Esophagus squamous epithelium (tissue), 5 donors: ENCODE data around the gene SPTLC1. TPM values are rescaled to one million over a fixed set of nuclear protein-coding genes. Genes with fewer than 3 reads are reported as not detected.
A peak's percentile ranks its signal among the peaks of the same experiment; 100 is the strongest.
"Not testable (repeated sequence)": the region's sequence is repeated elsewhere in the genome, so short reads cannot be mapped to it uniquely, and the experiment has no call there.

Experiments used
- DNase-seq: peaks from one replicate; lab custom pipeline; 2025; lab: John Stamatoyannopoulos, UW
- H3K27ac ChIP-seq, 4 donors: fragments of 200-600 bp; sonication (generic); one replicate each; pipeline ENCODE4 v1.5.1; 2016 to 2019; ENCODE audit warnings: mild to moderate bottlenecking in 1 of 4
- H3K27me3 ChIP-seq, 4 donors: fragments of 200-600 bp; sonication (generic); 1 replicate in 3 of 4; 2 replicates in 1 of 4; pipeline versions ENCODE4 v1.5.1 to v1.6.0; 2017 to 2021; ENCODE audit warnings: antibody characterized with exemption in 1 of 4
- H3K36me3 ChIP-seq, 3 donors: fragments of 200-600 bp; sonication (generic); one replicate each; pipeline ENCODE4 v1.5.1; 2016 to 2019
- H3K4me1 ChIP-seq, 3 donors: fragments of 200-600 bp; sonication (generic); one replicate each; pipeline ENCODE4 v1.5.1; 2017 to 2019
- H3K4me3 ChIP-seq, 4 donors: fragments of 200-600 bp; sonication (generic); 1 replicate in 3 of 4; 2 replicates in 1 of 4; pipeline ENCODE4 v1.5.1; 2016 to 2019; ENCODE audit warnings: mild to moderate bottlenecking in 2 of 4, moderate library complexity in 1 of 4
- H3K9me3 ChIP-seq, 3 donors: fragments of 200-600 bp; sonication (generic); one replicate each; pipeline ENCODE4 v1.5.1; 2016 to 2019
- POLR2A ChIP-seq, 4 donors: fragments of 450-650 bp; IDR thresholded peaks; one replicate each; pipeline ENCODE4 v1.6.1; 2017; ENCODE audit warnings: antibody characterized with exemption in 4 of 4, mild to moderate bottlenecking in 4 of 4, moderate library complexity in 3 of 4
- WGBS, 2 donors: methylation state at CpG; one replicate each; pipeline ENCODE4 v1.1.5; 2018; 5-methylcytosine and 5-hydroxymethylcytosine counted together
- intact Hi-C: fragments of 100-400 bp; cut with DNase I; formaldehyde crosslinking; loops from one replicate; pipeline ENCODE4 v1.15.0; 2022
- total RNA-seq, 4 donors: library from RNA; depleted of rRNA; stranded (reverse); fragments of >200 nt; gene quantifications; one replicate each; pipeline ENCODE4 v1.1.0, GENCODE V29; 2016
- TF ChIP-seq, protein P1 (sequence below), 6 experiments: fragments of 450-650 bp in 4 of 6; fragments of 200-600 bp in 2 of 6; sonication (generic) in 2 of 6; IDR thresholded peaks; one replicate each; pipeline ENCODE4 v1.5.1; 2016 to 2019; ENCODE audit warnings: antibody characterized with exemption in 6 of 6, mild to moderate bottlenecking in 4 of 6, moderate library complexity in 4 of 6
- donor health status: DM: yes; HTN: yes; CAD: no.

SPTLC1 gene
- total RNA-seq, 4 donors from 2014 or later, result 91.4 to 107 (median 96.5) TPM

DNA sequence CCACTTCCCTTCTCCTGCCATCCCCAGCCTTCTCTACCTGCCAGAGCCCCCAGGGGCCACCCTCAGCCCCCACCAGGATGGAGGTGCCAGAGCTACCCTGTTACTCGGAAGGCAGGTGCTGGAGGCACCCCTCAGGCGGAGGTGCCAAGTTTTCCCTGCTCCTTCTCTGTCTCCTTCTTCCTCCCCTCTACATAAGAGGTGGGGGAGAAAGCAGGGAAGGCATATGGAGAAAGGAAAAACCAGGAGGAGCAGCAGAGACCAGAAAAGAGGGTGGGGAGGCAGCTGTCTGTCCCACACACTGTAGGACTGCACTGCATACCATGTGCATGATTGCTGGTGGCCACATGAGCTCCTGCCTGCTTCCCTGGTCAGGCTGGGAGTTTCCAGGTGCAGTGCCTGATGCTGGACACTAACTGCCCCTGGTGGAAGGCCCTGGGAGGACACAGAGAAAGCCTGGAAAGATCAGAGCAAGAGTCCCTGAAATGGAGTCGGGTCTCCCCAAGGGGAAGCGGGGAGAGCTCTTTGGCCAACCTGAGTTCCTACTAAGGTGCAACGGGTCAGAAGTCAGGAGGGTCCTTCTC, 23.8 kb upstream of the SPTLC1 start:
- H3K27me3 ChIP-seq, result peaks cover 0 to 32% (median 0%) of the 10 kb centered on the region in 4 donors
- 86 to 94% methylated on average over 2 to 5 of the region's 5 CpGs for WGBS, 2 donors
- H3K36me3 ChIP-seq, H3K9me3 ChIP-seq, DNase-seq, intact Hi-C loops, H3K4me3 ChIP-seq, H3K27ac ChIP-seq: not testable (repeated sequence)
- peaks cover 9 to 31% (median 12%) of the 10 kb centered on the region in 3 donors for H3K4me1 ChIP-seq
- TF ChIP-seq, protein P1, sequence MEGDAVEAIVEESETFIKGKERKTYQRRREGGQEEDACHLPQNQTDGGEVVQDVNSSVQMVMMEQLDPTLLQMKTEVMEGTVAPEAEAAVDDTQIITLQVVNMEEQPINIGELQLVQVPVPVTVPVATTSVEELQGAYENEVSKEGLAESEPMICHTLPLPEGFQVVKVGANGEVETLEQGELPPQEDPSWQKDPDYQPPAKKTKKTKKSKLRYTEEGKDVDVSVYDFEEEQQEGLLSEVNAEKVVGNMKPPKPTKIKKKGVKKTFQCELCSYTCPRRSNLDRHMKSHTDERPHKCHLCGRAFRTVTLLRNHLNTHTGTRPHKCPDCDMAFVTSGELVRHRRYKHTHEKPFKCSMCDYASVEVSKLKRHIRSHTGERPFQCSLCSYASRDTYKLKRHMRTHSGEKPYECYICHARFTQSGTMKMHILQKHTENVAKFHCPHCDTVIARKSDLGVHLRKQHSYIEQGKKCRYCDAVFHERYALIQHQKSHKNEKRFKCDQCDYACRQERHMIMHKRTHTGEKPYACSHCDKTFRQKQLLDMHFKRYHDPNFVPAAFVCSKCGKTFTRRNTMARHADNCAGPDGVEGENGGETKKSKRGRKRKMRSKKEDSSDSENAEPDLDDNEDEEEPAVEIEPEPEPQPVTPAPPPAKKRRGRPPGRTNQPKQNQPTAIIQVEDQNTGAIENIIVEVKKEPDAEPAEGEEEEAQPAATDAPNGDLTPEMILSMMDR (IDR thresholded peaks at IDR 0.05), result peak in 1 of 6 experiments; percentile 21

DNA sequence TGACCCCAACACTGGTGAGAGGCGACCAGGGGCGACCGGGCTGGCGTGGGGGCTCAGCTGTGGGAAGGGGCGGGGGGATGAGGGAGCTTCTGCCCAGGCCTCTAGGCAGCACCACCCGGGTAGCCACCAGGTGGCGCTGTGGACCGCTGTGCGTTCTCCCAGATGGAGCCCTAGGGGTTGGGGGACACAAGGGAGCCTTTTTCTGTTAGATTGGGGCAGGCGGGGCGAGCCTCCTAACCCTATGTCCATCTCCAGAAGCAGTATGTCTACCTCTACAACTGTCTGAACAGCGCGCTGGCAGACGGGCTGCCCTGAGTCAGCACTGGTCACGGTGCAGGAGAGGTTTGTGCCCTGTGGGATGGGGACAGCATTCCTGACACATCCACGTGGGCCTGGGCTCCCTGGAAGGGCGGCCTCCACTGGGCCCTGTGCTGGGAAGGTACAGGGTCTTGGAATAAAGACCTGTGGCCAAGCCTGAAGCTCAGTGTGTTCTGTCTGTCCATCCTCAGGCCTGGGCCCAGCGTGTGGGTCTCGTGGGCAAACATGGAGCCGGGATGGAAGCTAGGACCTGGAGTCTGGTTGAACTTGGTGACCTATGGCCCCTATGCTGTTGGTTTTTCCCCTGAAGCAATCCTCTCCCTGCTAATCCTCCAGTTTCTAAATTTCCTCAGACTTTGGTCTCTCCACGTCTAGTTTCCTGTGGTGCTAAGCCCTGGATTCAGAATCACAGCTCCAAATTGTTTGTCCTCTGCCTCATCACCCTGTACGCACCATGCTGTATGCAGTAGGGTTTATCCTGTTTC, 23.1 kb upstream of the SPTLC1 start:
- H3K27me3 ChIP-seq, result peaks cover 0 to 32% (median 0%) of the 10 kb centered on the region in 4 donors
- H3K9me3 ChIP-seq, result no peaks in the 10 kb centered on the region
- peaks cover 9 to 37% (median 14%) of the 10 kb centered on the region in 3 donors for H3K4me1 ChIP-seq
- no peak for TF ChIP-seq POLR2A (IDR thresholded peaks at IDR 0.05)
- TF ChIP-seq, protein P1 (IDR thresholded peaks at IDR 0.05), result peak; percentile 65 to 98 (median 76)
- intact Hi-C loops, result no loop called here
- DNase-seq, result no peak
- H3K4me3 ChIP-seq, result no peak overlapping the region
- H3K27ac ChIP-seq, result no peak overlapping the region
- H3K36me3 ChIP-seq, result no peaks in the 10 kb centered on the region
- WGBS, 2 donors, result 76 to 86% methylated on average over 6 to 7 of the region's 22 CpGs

DNA sequence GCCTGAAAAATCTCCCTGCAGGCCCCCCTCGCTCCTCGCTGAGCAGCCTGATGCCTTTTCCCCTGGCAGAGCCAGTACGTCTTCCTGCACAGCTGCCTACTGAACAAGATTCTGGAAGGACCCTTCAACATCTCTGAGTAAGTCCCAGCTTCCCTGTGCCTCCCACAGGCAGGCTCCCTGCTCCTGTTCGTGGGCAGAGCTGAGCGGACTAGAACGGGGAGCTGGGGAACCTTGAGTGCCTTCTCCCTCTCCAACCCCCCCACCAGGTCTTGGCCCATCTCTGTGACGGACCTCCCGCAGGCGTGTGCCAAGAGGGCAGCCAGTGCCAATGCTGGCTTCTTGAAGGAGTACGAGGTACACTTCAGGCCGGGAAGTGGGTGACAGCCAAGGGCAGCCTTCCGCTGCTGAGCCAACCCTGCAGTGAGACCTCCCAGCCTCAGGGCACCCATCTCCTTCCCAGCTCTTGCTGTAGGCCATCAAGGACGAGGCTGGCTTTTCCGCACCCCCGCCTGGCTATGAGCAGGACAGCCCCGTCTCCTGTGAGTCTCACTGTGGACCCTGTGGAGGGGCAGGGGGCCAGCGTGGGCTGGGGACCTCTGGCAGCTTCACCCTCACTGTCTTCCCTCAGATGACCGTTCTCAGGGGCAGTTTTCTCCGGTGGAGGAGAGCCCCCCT, 21.1 kb upstream of the SPTLC1 start:
- no peak overlapping the region for H3K27ac ChIP-seq
- H3K4me3 ChIP-seq, result no peak overlapping the region
- intact Hi-C loops, result no loop called here
- peaks cover 9 to 32% (median 14%) of the 10 kb centered on the region in 3 donors for H3K4me1 ChIP-seq
- H3K27me3 ChIP-seq, result peaks cover 0 to 33% (median 0%) of the 10 kb centered on the region in 4 donors
- TF ChIP-seq, protein P1 (IDR thresholded peaks at IDR 0.05), result no peak
- no peak for TF ChIP-seq POLR2A (IDR thresholded peaks at IDR 0.05)
- no peaks in the 10 kb centered on the region for H3K36me3 ChIP-seq
- DNase-seq, result no peak
- no peaks in the 10 kb centered on the region for H3K9me3 ChIP-seq
- 67 to 79% methylated on average over 1 to 6 of the region's 19 CpGs for WGBS, 2 donors

DNA sequence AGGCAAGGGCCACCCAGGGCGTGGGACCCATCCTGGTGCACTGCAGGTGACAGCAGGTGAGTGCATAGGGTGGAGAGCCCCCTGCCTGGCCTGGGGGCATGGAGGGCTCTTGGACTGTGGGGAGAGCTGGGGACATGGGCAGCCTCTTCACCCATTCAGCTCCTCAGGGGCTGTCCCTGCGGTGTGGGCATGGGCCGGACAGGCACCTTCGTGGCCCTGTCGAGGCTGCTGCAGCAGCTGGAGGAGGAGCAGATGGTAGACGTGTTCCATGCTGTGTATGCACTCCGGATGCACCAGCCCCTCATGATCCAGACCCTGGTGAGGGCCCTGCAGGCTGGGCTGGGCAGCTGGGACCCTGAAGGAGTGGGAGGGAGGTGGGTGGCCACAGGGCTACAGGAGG, 20.4 kb upstream of the SPTLC1 start:
- TF ChIP-seq, protein P1 (IDR thresholded peaks at IDR 0.05), result no peak
- TF ChIP-seq POLR2A (IDR thresholded peaks at IDR 0.05), result no peak
- WGBS, 2 donors, result 75 to 90% methylated on average over 2 to 5 of the region's 7 CpGs
- Histone ChIP-seq H3K27ac (no peak overlapping the region), H3K36me3 (no peaks in the 10 kb centered on the region), H3K4me1 (peaks cover 6 to 25% (median 11%) of the 10 kb centered on the region in 3 donors), H3K27me3 (peaks cover 0 to 27% (median 0%) of the 10 kb centered on the region in 4 donors), H3K9me3 (no peaks in the 10 kb centered on the region), H3K4me3 (no peak overlapping the region)
- intact Hi-C loops, result no loop called here
- DNase-seq, result no peak
